ENCODE measurements around the gene CAMKMT. TPM values are rescaled to one million over a fixed set of nuclear protein-coding genes. Genes with fewer than 3 reads are reported as not detected.

CAMKMT gene
- total RNA-seq, 1 experiment from 2014 or later: 17.4 TPM

GRCh38 chr2:44746856-44747615, 385.3 kb downstream of the CAMKMT start:
- no peak for DNase-seq
- no peaks in the 10 kb centered on the region for H3K27me3 Mint-ChIP-seq (ENCODE audit: low read depth)
- H3K23ac ChIP-seq (ENCODE audit: insufficient read length, low read depth, low read length): no peak overlapping the region
- no peak overlapping the region for H3K14ac ChIP-seq (ENCODE audit: insufficient read depth, low read length)
- no peak overlapping the region for H3K9ac ChIP-seq (ENCODE audit: extremely low read depth, insufficient read length, low read length)
- no peaks in the 10 kb centered on the region for H3K9me3 ChIP-seq (ENCODE audit: control insufficient read depth, low read depth, low read length)
- peaks cover 13% of the 10 kb centered on the region; the same call in 1 of the 2 replicates for H3K4me1 ChIP-seq (ENCODE audit: insufficient read depth, low read length)
- H3K79me2 ChIP-seq (ENCODE audit: insufficient read depth, low read length): no peaks in the 10 kb centered on the region
- H3T11ph ChIP-seq (ENCODE audit: low read length): no peak overlapping the region
- H2BK15ac ChIP-seq (ENCODE audit: low read depth, low read length): no peak overlapping the region
- no peak overlapping the region for H4K5ac ChIP-seq (ENCODE audit: insufficient read length, low read depth, low read length)
- peak overlapping the region in 2 of 3 experiments; percentile 18 to 83; a peak in 3 of 7 replicates for H3K27ac Mint-ChIP-seq
- H3K56ac ChIP-seq (ENCODE audit: insufficient read length, low read depth, low read length): no peak overlapping the region
- TF ChIP-seq CTCF (conservative IDR thresholded peaks at IDR 0.05): no peak
- no peak overlapping the region for H3K18ac ChIP-seq (ENCODE audit: insufficient read length, low read depth, low read length)
- WGBS (ENCODE audit: extremely low coverage, insufficient read length, low lambda C conversion rate): no CpG with 5 or more reads among the region's 8 CpGs
- H2BK5ac ChIP-seq (ENCODE audit: insufficient read length, low read length): no peak overlapping the region
- no peak overlapping the region for H4K91ac ChIP-seq (ENCODE audit: insufficient read length, low read depth, low read length)
- no peaks in the 10 kb centered on the region; a peak in 1 of 7 replicates for H3K36me3 Mint-ChIP-seq (ENCODE audit: insufficient read depth in 1 of 3, low read depth in 3 of 3)
- H4K8ac ChIP-seq (replicated peaks; ENCODE audit: insufficient read length, low read depth, low read length): no peak overlapping the region
- H3K27me3 ChIP-seq (ENCODE audit: insufficient read depth, low read length): no peaks in the 10 kb centered on the region
- no peaks in the 10 kb centered on the region for H3K79me1 ChIP-seq (ENCODE audit: insufficient read depth, low read depth, low read length, poor library complexity, severe bottlenecking)
- H2BK120ac ChIP-seq (ENCODE audit: low read depth, low read length, poor library complexity, severe bottlenecking): no peak overlapping the region
- H4K20me1 ChIP-seq (ENCODE audit: control insufficient read depth, insufficient read depth, insufficient read length): no peaks in the 10 kb centered on the region
- H3K4me2 ChIP-seq (ENCODE audit: insufficient read depth, insufficient read length, low read length): no peak overlapping the region
- H2BK20ac ChIP-seq (ENCODE audit: low read depth, low read length, poor library complexity, severe bottlenecking): no peak overlapping the region
- H3K4me1 Mint-ChIP-seq: peaks cover 41 to 43% of the 10 kb centered on the region in 2 experiments
- H3K27ac ChIP-seq (ENCODE audit: insufficient read length, low read depth, low read length): no peak overlapping the region
- H3K4ac ChIP-seq (ENCODE audit: low read depth, low read length): no peak overlapping the region
- H2AFZ ChIP-seq (ENCODE audit: low read length): no peak overlapping the region
- no peak overlapping the region for H2AK5ac ChIP-seq (ENCODE audit: insufficient read length, low read length)
- peak overlapping the region in 1 of 2 experiments; percentile 53; a peak in 1 of 5 replicates for H3K4me3 Mint-ChIP-seq
- H2BK12ac ChIP-seq (ENCODE audit: insufficient read length, low read depth, low read length): no peak overlapping the region
- H3K9me3 Mint-ChIP-seq: no peaks in the 10 kb centered on the region
- no peaks in the 10 kb centered on the region for H3K23me2 ChIP-seq (ENCODE audit: insufficient read length, low read depth, low read length, poor library complexity, severe bottlenecking)

All from H9 (cell line).